Epithelial cell of esophagus (primary cell): Measurements from ENCODE around the gene WNT3.

Source experiments
- DNase-seq: peaks from one replicate; pipeline ENCODE4 v3.0.0; 2010; ENCODE audit warnings: low read depth
- H3K4me3 ChIP-seq: 2 replicates; pipeline ENCODE4 v1.5.1; 2011; ENCODE audit warnings: mild to moderate bottlenecking, low read length, control low read depth
- TF ChIP-seq, protein P1 (sequence below): IDR thresholded peaks from 2 replicates; pipeline ENCODE4 v1.5.1; 2011; ENCODE audit warnings: low read depth, mild to moderate bottlenecking, low read length, control low read depth, inconsistent platforms; ENCODE audit not compliant: insufficient read depth; ENCODE audit errors: missing control alignments

WNT3 gene

DNA sequence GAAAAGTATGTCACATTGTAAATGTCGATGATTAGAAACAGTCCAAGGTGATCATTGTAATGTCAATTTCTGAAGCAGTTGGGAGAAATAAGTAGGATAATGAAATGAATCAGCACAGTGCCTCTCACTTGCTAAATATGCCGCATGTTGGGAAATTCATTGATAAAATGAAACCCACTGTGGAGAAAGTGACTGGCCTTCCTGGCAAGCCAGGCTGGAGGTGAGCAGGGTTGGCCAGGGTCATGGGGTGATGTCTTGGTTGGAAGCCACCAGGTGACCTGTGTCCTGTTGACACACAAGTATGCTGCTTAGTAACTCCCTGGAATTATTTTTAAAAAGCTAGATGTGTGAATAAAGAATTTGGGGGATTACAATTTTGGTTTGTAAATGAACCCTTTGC, 18.0 kb upstream of the WNT3 start:
- TF ChIP-seq, protein P1, sequence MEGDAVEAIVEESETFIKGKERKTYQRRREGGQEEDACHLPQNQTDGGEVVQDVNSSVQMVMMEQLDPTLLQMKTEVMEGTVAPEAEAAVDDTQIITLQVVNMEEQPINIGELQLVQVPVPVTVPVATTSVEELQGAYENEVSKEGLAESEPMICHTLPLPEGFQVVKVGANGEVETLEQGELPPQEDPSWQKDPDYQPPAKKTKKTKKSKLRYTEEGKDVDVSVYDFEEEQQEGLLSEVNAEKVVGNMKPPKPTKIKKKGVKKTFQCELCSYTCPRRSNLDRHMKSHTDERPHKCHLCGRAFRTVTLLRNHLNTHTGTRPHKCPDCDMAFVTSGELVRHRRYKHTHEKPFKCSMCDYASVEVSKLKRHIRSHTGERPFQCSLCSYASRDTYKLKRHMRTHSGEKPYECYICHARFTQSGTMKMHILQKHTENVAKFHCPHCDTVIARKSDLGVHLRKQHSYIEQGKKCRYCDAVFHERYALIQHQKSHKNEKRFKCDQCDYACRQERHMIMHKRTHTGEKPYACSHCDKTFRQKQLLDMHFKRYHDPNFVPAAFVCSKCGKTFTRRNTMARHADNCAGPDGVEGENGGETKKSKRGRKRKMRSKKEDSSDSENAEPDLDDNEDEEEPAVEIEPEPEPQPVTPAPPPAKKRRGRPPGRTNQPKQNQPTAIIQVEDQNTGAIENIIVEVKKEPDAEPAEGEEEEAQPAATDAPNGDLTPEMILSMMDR, result no peak
- DNase-seq, result no peak
- no peak overlapping the region for H3K4me3 ChIP-seq

- TF ChIP-seq, protein P1, result no peak
- DNase-seq, result no peak
- H3K4me3 ChIP-seq, result no peak overlapping the region
Measured at GRCh38 chr17:46834846-46835245, 16.4 kb upstream of the WNT3 start.

- DNase-seq, result no peak
- no peak overlapping the region for H3K4me3 ChIP-seq
- TF ChIP-seq, protein P1, result no peak
Measured at GRCh38 chr17:46833840-46834208, 15.3 kb upstream of the WNT3 start.

DNA sequence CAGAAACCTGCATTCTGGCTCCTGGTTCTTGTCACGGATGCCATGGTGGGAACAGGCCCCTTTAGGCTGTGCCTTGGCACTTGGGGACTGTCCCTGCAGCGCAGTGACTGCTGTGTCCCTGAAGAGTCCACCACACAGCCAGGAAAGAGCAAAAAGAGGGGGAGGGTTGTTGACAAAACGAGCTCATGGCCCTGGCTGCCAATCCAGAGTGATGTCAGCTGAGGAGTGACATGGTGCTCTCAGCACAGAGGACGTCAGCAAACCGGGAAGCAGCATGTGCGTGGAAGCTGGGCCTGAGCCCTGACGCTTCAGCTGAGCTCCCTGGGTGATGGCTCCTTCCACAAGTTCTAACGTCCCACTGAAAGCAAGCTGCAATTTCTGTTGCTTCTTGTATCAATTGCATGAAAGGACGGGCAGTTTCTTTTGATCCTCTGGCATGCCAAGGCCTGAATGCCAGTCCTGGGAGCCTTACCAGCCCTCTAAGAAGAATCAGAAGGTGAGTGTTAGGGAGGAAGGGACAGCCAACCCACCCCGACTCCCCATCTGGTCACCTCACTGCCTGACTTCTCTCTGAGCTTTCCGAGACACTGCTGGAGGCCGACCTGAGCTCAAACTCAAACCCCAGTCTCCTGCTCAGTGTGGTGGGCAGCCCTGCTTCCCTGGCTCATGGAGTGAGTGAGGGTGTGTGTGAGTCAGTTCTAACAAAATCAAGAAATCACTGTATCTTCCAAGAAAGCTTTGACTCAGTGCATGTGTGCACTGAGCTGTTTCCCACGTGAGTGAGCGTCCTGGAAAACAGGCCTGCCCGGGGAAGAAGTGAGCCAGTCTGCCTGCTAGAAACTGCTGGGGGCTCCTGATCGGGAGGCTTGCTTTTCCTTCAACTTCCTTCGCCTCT, 14.7 kb upstream of the WNT3 start:
- no peak overlapping the region for H3K4me3 ChIP-seq
- peak; percentile 58 for DNase-seq
- TF ChIP-seq, protein P1, result no peak

DNA sequence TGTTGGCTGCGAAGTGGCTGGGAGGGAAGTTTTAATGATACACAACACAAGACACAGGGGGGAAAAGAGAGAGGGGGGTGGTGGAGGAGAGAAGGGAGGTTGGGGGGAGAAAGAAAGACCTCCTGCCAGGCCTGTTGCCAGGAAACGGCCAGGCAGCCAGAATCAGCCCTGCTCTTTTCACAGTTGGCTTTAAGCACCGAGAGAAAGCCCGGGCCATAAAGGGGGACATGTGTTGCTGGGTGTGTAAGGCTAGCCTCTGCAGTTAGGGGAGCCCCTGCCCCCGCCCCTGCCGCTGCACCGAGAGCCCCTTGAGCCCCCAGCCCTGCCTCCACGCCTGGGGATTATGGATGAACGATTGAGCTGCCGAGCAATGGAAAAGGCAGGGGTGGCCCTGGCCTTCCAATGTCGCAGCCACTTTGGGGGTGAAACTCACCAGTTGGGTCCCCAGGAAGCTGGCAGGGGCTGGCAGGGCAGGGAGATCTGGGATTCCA, 13.9 kb upstream of the WNT3 start:
- H3K4me3 ChIP-seq, result no peak overlapping the region
- TF ChIP-seq, protein P1, result no peak
- DNase-seq, result no peak

GRCh38 chr17:46831573-46832330, 13.3 kb upstream of the WNT3 start:
- TF ChIP-seq, protein P1, result no peak
- no peak overlapping the region for H3K4me3 ChIP-seq
- DNase-seq, result no peak
